K562 (cell line): ENCODE results near the gene TAF8. TPM values are rescaled to one million over a fixed set of nuclear protein-coding genes. Genes with fewer than 3 reads are reported as not detected.

Experiments used
- ATAC-seq: fragments of 200-7000 bp; cut with Tn5 transposase; 3 replicates; pipeline ENCODE4 v1.9.1; 2020; ENCODE audit warnings: moderate library complexity
- BruUV-seq: library from RNA; stranded (reverse); fragments of 400-500 nt; replicated peaks from 2 replicates; lab custom pipeline; 2021; lab: Mats Ljungman, UMichigan
- CTCF ChIA-PET: fragments of 300-600 bp; formaldehyde crosslinking; extraction: SDS; loops from one replicate; lab custom pipeline; 2021; ENCODE audit warnings: low intra/inter-chr PET ratio; lab: Yijun Ruan, JAX
- POLR2A ChIA-PET: fragments of 300-600, 350-650 bp; sonication (Branson Sonifier 250); formaldehyde crosslinking; extraction: SDS; loops from one replicate; lab custom pipeline; 2021; ENCODE audit warnings: antibody characterized with exemption, inconsistent platforms; lab: Yijun Ruan, JAX
- DNase-seq, 4 experiments: peaks; one replicate each; pipeline versions ENCODE4 v3.0.0 to v3.0.0-alpha.2; 2011 to 2018; ENCODE audit warnings: low spot score in 3 of 4, mixed read lengths in 3 of 4; ENCODE audit errors: extremely low read depth in 1 of 4
- FAIRE-seq: peaks from 2 replicates; lab custom pipeline; 2011; peaks lifted over from hg19 to GRCh38; lab: Jason Lieb, UNC
- H2AFZ ChIP-seq: 2 replicates; pipeline ENCODE4 v1.6.0; 2011; ENCODE audit warnings: low read depth, low read length, control low read depth, inconsistent platforms
- H3K27ac ChIP-seq: fragments of 200-600 bp; 3 replicates; pipeline ENCODE4 v1.8.0; 2011; ENCODE audit warnings: low read depth, mild to moderate bottlenecking, control low read depth, inconsistent platforms, low read length, moderate library complexity, mixed read lengths; ENCODE audit errors: extremely low read depth
- H3K27me3 ChIP-seq, 2 experiments: fragments of 300-600 bp in 1 of 2; 2 replicates in 1 of 2; 3 replicates in 1 of 2; pipeline versions ENCODE4 v1.6.0 to v1.8.0; 2011; ENCODE audit warnings: inconsistent platforms in 2 of 2, low read length in 2 of 2, mild to moderate bottlenecking in 1 of 2, mixed read lengths in 1 of 2, moderate library complexity in 1 of 2; ENCODE audit not compliant: control insufficient read depth in 2 of 2, insufficient read depth in 2 of 2
- H3K36me3 ChIP-seq: fragments of 300-600 bp; 3 replicates; pipeline ENCODE4 v1.8.0; 2011; ENCODE audit warnings: mild to moderate bottlenecking, low read length, inconsistent platforms; ENCODE audit not compliant: control insufficient read depth, insufficient read depth
- H3K4me1 ChIP-seq, 2 experiments: fragments of 200-600 bp in 1 of 2; replicated peaks in 1 of 2; 2 replicates in 1 of 2; 3 replicates in 1 of 2; pipeline versions ENCODE4 v1.5.1 to v1.8.0; 2011; ENCODE audit warnings: inconsistent platforms in 2 of 2, low read length in 2 of 2, mild to moderate bottlenecking in 1 of 2, mixed read lengths in 1 of 2, moderate library complexity in 1 of 2; ENCODE audit not compliant: control insufficient read depth in 2 of 2, insufficient read depth in 2 of 2
- H3K4me2 ChIP-seq: 2 replicates; pipeline ENCODE4 v1.6.1; 2011; ENCODE audit warnings: low read length, control low read depth, inconsistent platforms, mixed read lengths; ENCODE audit not compliant: insufficient read depth
- H3K4me3 ChIP-seq: fragments of 200-600 bp; sonication (generic), shearing (Covaris generic); 2 replicates; pipeline ENCODE4 v1.5.1; 2016; ENCODE audit warnings: control low read depth, inconsistent platforms
- H3K79me2 ChIP-seq: fragments of 200-600 bp; 3 replicates; pipeline ENCODE4 v1.8.0; 2011; ENCODE audit warnings: low read length, inconsistent platforms; ENCODE audit not compliant: control insufficient read depth, insufficient read depth
- H3K9ac ChIP-seq, 2 experiments: 2 replicates each; pipeline versions ENCODE4 v1.6.0 to v1.6.1; 2011; ENCODE audit warnings: low read depth in 2 of 2, low read length in 2 of 2, control low read depth in 1 of 2, inconsistent platforms in 1 of 2, mild to moderate bottlenecking in 1 of 2, mixed read lengths in 1 of 2; ENCODE audit not compliant: insufficient read depth in 1 of 2
- H3K9me1 ChIP-seq: one replicate; pipeline ENCODE4 v1.6.0; 2011; ENCODE audit warnings: inconsistent platforms, mild to moderate bottlenecking, low read length, moderate library complexity; ENCODE audit not compliant: control insufficient read depth, insufficient read depth
- H3K9me3 ChIP-seq: replicated peaks from 2 replicates; pipeline ENCODE4 v1.5.1; 2011; ENCODE audit warnings: low read depth, low read length, inconsistent platforms; ENCODE audit not compliant: control insufficient read depth, insufficient read depth
- H4K20me1 ChIP-seq: replicated peaks from 2 replicates; pipeline ENCODE4 v1.6.1; 2011; ENCODE audit warnings: low read length, inconsistent platforms, mixed read lengths; ENCODE audit not compliant: control insufficient read depth, insufficient read depth
- ASH1L ChIP-seq: fragments of 450-650 bp; IDR thresholded peaks from 2 replicates; pipeline ENCODE4 v1.6.1; 2018; ENCODE audit warnings: borderline replicate concordance, mild to moderate bottlenecking, low read depth; ENCODE audit not compliant: partially characterized antibody
- MCM2 ChIP-seq: fragments of 450-650 bp; IDR thresholded peaks from 2 replicates; pipeline ENCODE4 v1.6.1; 2017; ENCODE audit warnings: low read depth, mild to moderate bottlenecking
- MIER1 ChIP-seq: fragments of 450-650 bp; IDR thresholded peaks from 2 replicates; pipeline ENCODE4 v1.6.1; 2016; ENCODE audit warnings: antibody characterized with exemption, mild to moderate bottlenecking, low read depth
- NKRF ChIP-seq: fragments of 450-650 bp; IDR thresholded peaks from 2 replicates; pipeline ENCODE4 v1.6.1; 2016; ENCODE audit warnings: borderline replicate concordance
- SMAD3 ChIP-seq: fragments of 450-650 bp; formaldehyde crosslinking; conservative IDR thresholded peaks from 2 replicates; pipeline ENCODE4 v1.4.0; 2020; ENCODE audit warnings: mild to moderate bottlenecking
- SP2 ChIP-seq: IDR thresholded peaks from 2 replicates; pipeline ENCODE4 v1.6.1; 2011; ENCODE audit warnings: mild to moderate bottlenecking, low read depth, low read length, moderate library complexity; ENCODE audit not compliant: poor library complexity, severe bottlenecking; ENCODE audit errors: extremely low read depth
- TRIM24 ChIP-seq, 2 experiments: fragments of 450-650 bp; IDR thresholded peaks; 2 replicates each; pipeline ENCODE4 v1.6.1; 2016
- XRCC5 ChIP-seq: fragments of 200-400 bp; formaldehyde crosslinking; IDR thresholded peaks from 2 replicates; pipeline ENCODE4 v1.6.1; 2017; ENCODE audit warnings: low read depth, mild to moderate bottlenecking, low read length
- ZBTB9 ChIP-seq: fragments of 450-650 bp; formaldehyde crosslinking; IDR thresholded peaks from 2 replicates; pipeline ENCODE4 v1.4.0; 2020; ENCODE audit warnings: mild to moderate bottlenecking, moderate library complexity
- ZNF77 ChIP-seq: fragments of 250-450 bp; sonication (Bioruptor Pico); IDR thresholded peaks from 2 replicates; pipeline ENCODE4 v1.5.0; 2020
- WGBS: fragments of 100-300 bp; shearing (Covaris generic); methylation state at CpG from one replicate; pipeline ENCODE4 v1.1.6; 2016; ENCODE audit warnings: low coverage, mixed read lengths; ENCODE audit not compliant: insufficient coverage; ENCODE audit errors: missing lambda C conversion rate; 5-methylcytosine and 5-hydroxymethylcytosine counted together
- in situ Hi-C: fragments of 300-500 bp; cut with MboI; formaldehyde crosslinking; loops from 4 replicates; pipeline ENCODE4 v1.15.0; 2018; ENCODE audit warnings: inconsistent platforms, mixed read lengths
- intact Hi-C: fragments of 100-400 bp; cut with micrococcal nuclease; formaldehyde crosslinking; loops from 2 replicates; pipeline ENCODE4 v1.14.2; 2022
- polyA plus RNA-seq, 8 experiments: library from polyadenylated mRNA; depleted of rRNA in 4 of 8; stranded (reverse) in 5 of 8; unstranded in 3 of 8; fragments of >200 nt; fragmentation: Nextera tagmentation in 2 of 8; fragmentation: Illumina TruSeq in 1 of 8; extraction: Ambion mirVana in 2 of 8; extraction: Trizol in 1 of 8; gene quantifications; 2 replicates each; pipeline versions ENCODE4 v1.2.1 to v1.2.3, GENCODE V29; 2011 to 2014; ENCODE audit warnings: inconsistent platforms in 1 of 8, missing spikeins in 1 of 8
- total RNA-seq, 7 experiments: library from RNA; depleted of rRNA in 6 of 7; stranded (reverse); fragments of >200 nt in 6 of 7; fragmentation: Illumina TruSeq in 2 of 7; extraction: Trizol in 2 of 7; gene quantifications; 2 replicates each; pipeline versions ENCODE4 v1.2.1 to v1.2.3, GENCODE V29; 2011 to 2021; ENCODE audit warnings: low replicate concordance in 1 of 7
- TF ChIP-seq, protein P1 (sequence below): fragments of 450-650 bp; IDR thresholded peaks from 2 replicates; pipeline ENCODE4 v1.6.1; 2017; ENCODE audit warnings: antibody characterized with exemption, mild to moderate bottlenecking
- TF ChIP-seq, protein P2 (sequence below): fragments of 450-650 bp; formaldehyde crosslinking; IDR thresholded peaks from 2 replicates; pipeline ENCODE4 v1.4.0; 2020; ENCODE audit warnings: mild to moderate bottlenecking, moderate library complexity

TAF8 gene
- total and polyA plus RNA-seq, 9 of the 15 experiments (the other 6 are each of a cell fraction or from before 2014, with no cell fraction given): 29.4 to 84.0 (median 52.6) TPM

DNA sequence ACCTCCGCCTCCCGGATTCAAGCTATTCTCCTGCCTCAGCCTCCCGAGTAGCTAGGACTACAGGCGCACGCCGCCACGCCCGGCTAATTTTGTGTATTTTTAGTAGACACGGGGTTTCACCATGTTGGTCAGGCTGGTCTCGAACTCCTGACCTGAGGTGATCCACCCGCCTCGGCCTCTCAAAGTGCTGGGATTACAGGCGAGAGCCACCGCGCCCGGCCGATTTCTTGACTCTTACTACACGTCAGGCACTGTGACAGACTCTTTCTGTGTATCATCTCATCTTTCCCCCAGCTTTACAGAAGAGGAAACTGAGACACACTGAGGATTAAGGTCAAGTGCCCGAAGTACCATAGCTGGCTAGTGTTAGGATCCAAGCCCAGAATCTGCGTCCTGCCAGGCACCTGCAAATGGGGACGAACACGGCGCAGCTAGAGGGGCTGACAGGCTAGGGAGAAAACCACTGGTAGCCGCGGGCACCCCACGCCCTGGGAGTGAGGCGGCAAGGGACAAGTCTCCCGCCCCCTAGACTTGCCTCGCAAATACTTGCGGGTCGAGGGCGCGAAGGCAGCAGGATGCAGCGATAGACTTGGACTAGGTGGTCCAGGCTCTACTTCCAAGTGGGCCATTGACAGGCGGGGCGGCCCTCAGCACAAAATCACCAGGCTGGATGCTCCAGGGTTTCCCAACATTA, 1.1 kb upstream of the TAF8 start:
- H3K27ac ChIP-seq: peak overlapping the region; percentile 98
- H3K4me1 ChIP-seq: peaks cover 48 to 50% of the 10 kb centered on the region in 2 experiments
- peak overlapping the region; percentile 60 for H3K4me3 ChIP-seq
- no peak for ATAC-seq
- H3K36me3 ChIP-seq: peaks cover 29% of the 10 kb centered on the region
- peaks cover 24% of the 10 kb centered on the region for H3K79me2 ChIP-seq
- peak in 1 of 4 experiments; percentile 28 for DNase-seq
- in situ Hi-C loops: loop anchor here (5.0 to 10.0 kb wide), 2 partner anchors 144 to 262 kb away; partner anchors contain the start of gene TOMM6
- H3K9ac ChIP-seq: peak overlapping the region; percentile 7 to 97; a peak in 2 of 4 replicates
- no TSS peak for BruUV-seq
- H2AFZ ChIP-seq: peak overlapping the region; percentile 100
- H3K4me2 ChIP-seq: peak overlapping the region; percentile 92
- intact Hi-C loops: loop anchor here (10.0 kb wide), 1 partner anchor 344 kb away; no protein-coding TSS in a partner anchor
- ChIA-PET CTCF (interaction anchor here (0.7 kb wide), 1 partner anchor 262 kb away, joined by 3 read pairs; the partner anchor contains the start of gene TOMM6), POLR2A (interaction anchor here (0.6 to 4.3 kb wide), 14 partner anchors 8 to 298 kb away, joined by 3 to 27 read pairs (median 4); partner anchors contain the start of genes BYSL, MED20 and TOMM6)
- FAIRE-seq: no peak
- H4K20me1 ChIP-seq: no peaks in the 10 kb centered on the region
- H3K9me3 ChIP-seq: no peaks in the 10 kb centered on the region
- H3K27me3 ChIP-seq: no peaks in the 10 kb centered on the region
- WGBS: 76% methylated on average over 31 of the region's 36 CpGs
- no peaks in the 10 kb centered on the region for H3K9me1 ChIP-seq
- TF ChIP-seq MCM2 (no peak), ZNF77 (no peak), SP2 (no peak), TRIM24 (IDR thresholded peaks at IDR 0.05) (peak in 1 of 2 experiments; percentile 10; a peak in 2 of 4 replicates), XRCC5 (no peak), NKRF (peak; percentile 35), ZBTB9 (CRISPR knock-in tag) (no peak), SMAD3 (CRISPR knock-in tag) (no peak), ASH1L (peak; percentile 20), MIER1 (0 out of 2 replicates have a peak, but pooled peaks have one; percentile 43)
- TF ChIP-seq, protein P1, sequence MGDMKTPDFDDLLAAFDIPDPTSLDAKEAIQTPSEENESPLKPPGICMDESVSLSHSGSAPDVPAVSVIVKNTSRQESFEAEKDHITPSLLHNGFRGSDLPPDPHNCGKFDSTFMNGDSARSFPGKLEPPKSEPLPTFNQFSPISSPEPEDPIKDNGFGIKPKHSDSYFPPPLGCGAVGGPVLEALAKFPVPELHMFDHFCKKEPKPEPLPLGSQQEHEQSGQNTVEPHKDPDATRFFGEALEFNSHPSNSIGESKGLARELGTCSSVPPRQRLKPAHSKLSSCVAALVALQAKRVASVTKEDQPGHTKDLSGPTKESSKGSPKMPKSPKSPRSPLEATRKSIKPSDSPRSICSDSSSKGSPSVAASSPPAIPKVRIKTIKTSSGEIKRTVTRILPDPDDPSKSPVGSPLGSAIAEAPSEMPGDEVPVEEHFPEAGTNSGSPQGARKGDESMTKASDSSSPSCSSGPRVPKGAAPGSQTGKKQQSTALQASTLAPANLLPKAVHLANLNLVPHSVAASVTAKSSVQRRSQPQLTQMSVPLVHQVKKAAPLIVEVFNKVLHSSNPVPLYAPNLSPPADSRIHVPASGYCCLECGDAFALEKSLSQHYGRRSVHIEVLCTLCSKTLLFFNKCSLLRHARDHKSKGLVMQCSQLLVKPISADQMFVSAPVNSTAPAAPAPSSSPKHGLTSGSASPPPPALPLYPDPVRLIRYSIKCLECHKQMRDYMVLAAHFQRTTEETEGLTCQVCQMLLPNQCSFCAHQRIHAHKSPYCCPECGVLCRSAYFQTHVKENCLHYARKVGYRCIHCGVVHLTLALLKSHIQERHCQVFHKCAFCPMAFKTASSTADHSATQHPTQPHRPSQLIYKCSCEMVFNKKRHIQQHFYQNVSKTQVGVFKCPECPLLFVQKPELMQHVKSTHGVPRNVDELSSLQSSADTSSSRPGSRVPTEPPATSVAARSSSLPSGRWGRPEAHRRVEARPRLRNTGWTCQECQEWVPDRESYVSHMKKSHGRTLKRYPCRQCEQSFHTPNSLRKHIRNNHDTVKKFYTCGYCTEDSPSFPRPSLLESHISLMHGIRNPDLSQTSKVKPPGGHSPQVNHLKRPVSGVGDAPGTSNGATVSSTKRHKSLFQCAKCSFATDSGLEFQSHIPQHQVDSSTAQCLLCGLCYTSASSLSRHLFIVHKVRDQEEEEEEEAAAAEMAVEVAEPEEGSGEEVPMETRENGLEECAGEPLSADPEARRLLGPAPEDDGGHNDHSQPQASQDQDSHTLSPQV: no peak
- TF ChIP-seq, protein P2, sequence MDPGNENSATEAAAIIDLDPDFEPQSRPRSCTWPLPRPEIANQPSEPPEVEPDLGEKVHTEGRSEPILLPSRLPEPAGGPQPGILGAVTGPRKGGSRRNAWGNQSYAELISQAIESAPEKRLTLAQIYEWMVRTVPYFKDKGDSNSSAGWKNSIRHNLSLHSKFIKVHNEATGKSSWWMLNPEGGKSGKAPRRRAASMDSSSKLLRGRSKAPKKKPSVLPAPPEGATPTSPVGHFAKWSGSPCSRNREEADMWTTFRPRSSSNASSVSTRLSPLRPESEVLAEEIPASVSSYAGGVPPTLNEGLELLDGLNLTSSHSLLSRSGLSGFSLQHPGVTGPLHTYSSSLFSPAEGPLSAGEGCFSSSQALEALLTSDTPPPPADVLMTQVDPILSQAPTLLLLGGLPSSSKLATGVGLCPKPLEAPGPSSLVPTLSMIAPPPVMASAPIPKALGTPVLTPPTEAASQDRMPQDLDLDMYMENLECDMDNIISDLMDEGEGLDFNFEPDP: no peak
